Measurements from ENCODE around the gene SERTAD2.

- TF ChIP-seq CTCF (IDR thresholded peaks at IDR 0.05): no peak
- TF ChIP-seq ZFX (IDR thresholded peaks at IDR 0.05; ENCODE audit: borderline replicate concordance): no peak
These were observed 21.9 kb downstream of the SERTAD2 start for GRCh38 chr2:64631771-64632170.

Data from 22Rv1 (cell line).